Kidney (tissue), 14 donors: ENCODE results near the gene UBAC2. TPM values are rescaled to one million over a fixed set of nuclear protein-coding genes. Genes with fewer than 3 reads are reported as not detected.

ENCODE experiments used
- DNase-seq, 5 donors: peaks; one replicate each; pipeline ENCODE4 v3.0.0-alpha.2; 2013 to 2020
- FAIRE-seq: peaks from 2 replicates; lab custom pipeline; 2012; peaks lifted over from hg19 to GRCh38; lab: Jason Lieb, UNC
- H3K27ac ChIP-seq, 2 donors: one replicate each; pipeline ENCODE4 v1.7.0; 2013; ENCODE audit warnings: low read depth in 2 of 2, low read length in 2 of 2, inconsistent platforms in 1 of 2
- H3K27me3 ChIP-seq: one replicate; pipeline ENCODE4 v1.7.1; 2013; ENCODE audit warnings: low read length, inconsistent platforms; ENCODE audit not compliant: control insufficient read depth, insufficient read depth
- H3K36me3 ChIP-seq, 3 donors: one replicate each; pipeline versions ENCODE4 v1.7.0 to v1.7.1; 2013; ENCODE audit warnings: low read length in 3 of 3, control low read depth in 1 of 3, inconsistent platforms in 1 of 3; ENCODE audit not compliant: insufficient read depth in 3 of 3, control insufficient read depth in 2 of 3
- H3K4me1 ChIP-seq, 3 donors: one replicate each; pipeline versions ENCODE4 v1.7.0 to v1.7.1; 2013; ENCODE audit warnings: low read length in 3 of 3, inconsistent platforms in 1 of 3, low read depth in 1 of 3; ENCODE audit not compliant: control insufficient read depth in 2 of 3, insufficient read depth in 2 of 3
- H3K4me3 ChIP-seq, 3 donors: one replicate each; pipeline versions ENCODE4 v1.7.0 to v1.8.1; 2013; ENCODE audit warnings: low read length in 3 of 3, control low read depth in 1 of 3, inconsistent platforms in 1 of 3
- H3K9ac ChIP-seq, 3 donors: one replicate each; pipeline versions ENCODE4 v1.7.0 to v1.7.1; 2013; ENCODE audit warnings: low read length in 3 of 3, control low read depth in 1 of 3, inconsistent platforms in 1 of 3
- H3K9me3 ChIP-seq, 3 donors: one replicate each; pipeline versions ENCODE4 v1.7.0 to v1.7.1; 2013; ENCODE audit warnings: low read length in 3 of 3, control low read depth in 1 of 3, inconsistent platforms in 1 of 3; ENCODE audit not compliant: control insufficient read depth in 2 of 3, insufficient read depth in 1 of 3
- CTCF ChIP-seq: IDR thresholded peaks from 3 replicates; pipeline ENCODE4 v1.5.1; 2012; ENCODE audit warnings: mild to moderate bottlenecking, moderate library complexity, borderline replicate concordance; ENCODE audit not compliant: insufficient read depth; ENCODE audit errors: extremely low read depth
- intact Hi-C: fragments of 100-400 bp; cut with DNase I; formaldehyde crosslinking; loops from one replicate; pipeline ENCODE4 v1.11.1; 2022
- polyA plus RNA-seq: library from polyadenylated mRNA; stranded (reverse); fragments of 350-450 nt; fragmentation: Illumina TruSeq; extraction: RNeasy Lipid Tissue Mini Kit (QIAGEN cat#74804); gene quantifications from one replicate; pipeline ENCODE4 v1.2.3, GENCODE V29; 2014; ENCODE audit warnings: low read depth, low replicate concordance; ENCODE audit not compliant: insufficient read depth
- total RNA-seq: library from RNA; stranded (reverse); fragmentation: NEBNext Ultra II Directional; extraction: Animal tissue kit (Norgen Biotek cat#: 25700); gene quantifications from one replicate; pipeline ENCODE4 v1.2.1, GENCODE V29; 2021
- donor health status: control.
- donor health status: control.
- donor health status: control.
- donor health status: control.
- donor health status: control.
- donor health status: DM: yes; HTN: yes; CAD: no.
- donor health status: Normal renal cell carcinoma (clear cell type).

UBAC2 gene
- total and polyA plus RNA-seq, 2 donors from 2014 or later, result 61.8 to 77.5 TPM

DNA sequence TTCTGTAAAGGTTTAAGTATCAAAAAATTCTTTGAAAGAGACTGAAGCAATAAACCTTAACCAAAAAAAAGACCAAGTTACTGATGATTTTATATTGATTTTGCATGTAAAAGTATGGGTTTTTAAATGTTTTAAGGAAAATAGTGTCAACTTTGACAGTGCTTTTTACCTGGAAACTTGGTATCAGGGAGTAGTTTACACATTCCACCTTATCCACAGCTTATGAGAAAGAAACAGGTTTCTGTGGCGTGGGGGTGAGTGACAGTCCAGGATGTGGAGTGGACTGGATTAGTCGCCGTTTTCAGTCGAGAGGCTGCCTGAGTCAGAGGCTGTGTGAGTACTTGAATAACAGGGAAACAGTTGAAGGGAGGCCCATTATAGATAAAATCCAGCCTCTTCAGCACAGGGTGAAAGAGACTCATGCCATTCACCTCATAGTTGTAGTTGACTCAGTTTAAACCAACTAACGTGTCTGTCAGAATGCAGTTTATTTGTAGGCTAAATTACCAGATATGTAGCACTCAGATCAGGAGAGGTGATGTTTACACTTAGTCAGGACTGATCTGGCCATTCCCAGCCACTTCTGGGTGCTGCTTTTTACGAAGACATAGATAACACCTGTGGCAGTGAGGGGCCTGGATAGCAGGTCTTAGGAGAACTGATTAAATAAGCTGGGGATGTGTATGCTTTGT, 107.1 kb downstream of the UBAC2 start:
- Histone ChIP-seq H3K4me3 (no peak overlapping the region), H3K9me3 (no peaks in the 10 kb centered on the region), H3K4me1 (peaks cover 0 to 4% (median 0%) of the 10 kb centered on the region in 3 donors), H3K27me3 (no peaks in the 10 kb centered on the region), H3K27ac (no peak overlapping the region), H3K36me3 (no peaks in the 10 kb centered on the region), H3K9ac (no peak overlapping the region)
- DNase-seq (no peak), FAIRE-seq (no peak)
- TF ChIP-seq CTCF, result no peak
- intact Hi-C loops, result no loop called here

DNA sequence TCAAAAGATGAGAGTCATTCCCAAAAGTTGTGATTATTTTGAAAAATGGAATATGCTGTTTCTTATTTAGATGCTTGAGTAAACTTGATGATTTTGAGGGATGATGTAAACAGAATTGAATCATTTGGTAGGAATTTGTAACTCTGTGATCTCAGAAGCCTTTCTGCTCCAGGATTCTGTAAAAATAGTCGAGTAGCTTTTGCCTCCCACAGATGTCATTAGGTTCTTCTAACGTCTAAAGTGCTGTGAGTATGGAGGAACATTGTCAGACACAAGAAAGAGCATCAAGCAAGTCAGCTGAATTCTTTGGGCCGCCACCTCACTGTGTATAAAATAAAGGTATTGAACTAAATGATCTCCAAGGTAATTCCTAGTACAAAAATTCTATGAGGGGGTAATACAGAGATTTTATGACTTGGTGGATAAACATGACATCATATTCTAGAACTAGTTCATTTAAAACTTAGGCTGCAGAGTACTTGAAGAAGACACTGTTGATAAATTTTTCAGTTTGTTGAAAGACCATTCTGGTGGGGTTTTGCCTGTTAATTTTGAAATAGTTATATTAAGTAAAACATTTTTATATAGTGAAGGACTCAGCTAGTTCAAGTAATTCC, 107.9 kb downstream of the UBAC2 start:
- Histone ChIP-seq H3K27me3 (no peaks in the 10 kb centered on the region), H3K36me3 (no peaks in the 10 kb centered on the region), H3K27ac (no peak overlapping the region), H3K9ac (no peak overlapping the region), H3K9me3 (no peaks in the 10 kb centered on the region), H3K4me3 (no peak overlapping the region), H3K4me1 (peaks cover 0 to 4% (median 0%) of the 10 kb centered on the region in 3 donors)
- FAIRE-seq (no peak), DNase-seq (no peak)
- intact Hi-C loops, result no loop called here
- no peak for TF ChIP-seq CTCF

- no peak overlapping the region for H3K4me3 ChIP-seq
- DNase-seq (no peak), FAIRE-seq (no peak)
- H3K27me3 ChIP-seq, result no peaks in the 10 kb centered on the region
- H3K36me3 ChIP-seq, result no peaks in the 10 kb centered on the region
- no peak overlapping the region for H3K9ac ChIP-seq
- intact Hi-C loops, result no loop called here
- no peaks in the 10 kb centered on the region for H3K9me3 ChIP-seq
- H3K27ac ChIP-seq, result no peak overlapping the region
- no peak for TF ChIP-seq CTCF
- H3K4me1 ChIP-seq, result peaks cover 0 to 4% (median 0%) of the 10 kb centered on the region in 3 donors
Measured at GRCh38 chr13:99310382-99311031, 109.9 kb downstream of the UBAC2 start.
